ENCODE results near the gene CHADL. TPM values are rescaled to one million over a fixed set of nuclear protein-coding genes. Genes with fewer than 3 reads are reported as not detected.

The CHADL gene
- total and polyA plus RNA-seq, 9 of the 15 experiments (the other 6 are each of a cell fraction or from before 2014, with no cell fraction given) = not detected

DNA sequence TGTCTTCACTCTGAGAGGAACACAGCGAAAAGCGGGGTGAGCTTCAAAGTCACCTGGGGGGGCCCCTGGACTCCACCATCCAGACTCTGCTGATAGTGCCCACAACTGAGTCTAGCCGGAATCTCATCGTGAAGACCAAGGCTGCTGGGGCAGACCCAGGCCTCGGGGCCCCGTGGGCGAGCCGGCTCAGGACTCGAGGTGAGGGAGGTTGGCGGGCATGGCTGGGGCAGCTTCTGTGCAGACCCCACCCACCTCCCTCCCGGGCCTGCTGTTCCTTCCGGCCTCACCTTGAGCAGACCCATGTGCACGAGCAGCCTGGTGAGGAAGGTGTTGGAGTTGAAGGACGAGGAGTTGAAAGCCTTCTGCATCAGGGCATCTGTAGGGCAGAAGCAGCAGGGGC, 8.7 kb upstream of the CHADL start:
- TF ChIP-seq, protein P1, sequence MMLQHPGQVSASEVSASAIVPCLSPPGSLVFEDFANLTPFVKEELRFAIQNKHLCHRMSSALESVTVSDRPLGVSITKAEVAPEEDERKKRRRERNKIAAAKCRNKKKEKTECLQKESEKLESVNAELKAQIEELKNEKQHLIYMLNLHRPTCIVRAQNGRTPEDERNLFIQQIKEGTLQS (IDR thresholded peaks at IDR 0.05) = no peak
- TF ChIP-seq, protein P1 (CRISPR knock-in tag; conservative IDR thresholded peaks at IDR 0.05) = no peak
- no peak for TF ChIP-seq MTF1 (CRISPR knock-in tag; IDR thresholded peaks at IDR 0.05; ENCODE audit: borderline replicate concordance)
- no peak for TF ChIP-seq ZNF431 (CRISPR knock-in tag; IDR thresholded peaks at IDR 0.05)
- TF ChIP-seq, protein P2, sequence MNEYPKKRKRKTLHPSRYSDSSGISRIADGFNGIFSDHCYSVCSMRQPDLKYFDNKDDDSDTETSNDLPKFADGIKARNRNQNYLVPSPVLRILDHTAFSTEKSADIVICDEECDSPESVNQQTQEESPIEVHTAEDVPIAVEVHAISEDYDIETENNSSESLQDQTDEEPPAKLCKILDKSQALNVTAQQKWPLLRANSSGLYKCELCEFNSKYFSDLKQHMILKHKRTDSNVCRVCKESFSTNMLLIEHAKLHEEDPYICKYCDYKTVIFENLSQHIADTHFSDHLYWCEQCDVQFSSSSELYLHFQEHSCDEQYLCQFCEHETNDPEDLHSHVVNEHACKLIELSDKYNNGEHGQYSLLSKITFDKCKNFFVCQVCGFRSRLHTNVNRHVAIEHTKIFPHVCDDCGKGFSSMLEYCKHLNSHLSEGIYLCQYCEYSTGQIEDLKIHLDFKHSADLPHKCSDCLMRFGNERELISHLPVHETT (CRISPR knock-in tag; conservative IDR thresholded peaks at IDR 0.05 in 1 of 2, IDR thresholded peaks at IDR 0.05 in 1 of 2) = no peak
- no peak for TF ChIP-seq ZNF23 (CRISPR knock-in tag; IDR thresholded peaks at IDR 0.05)
- TF ChIP-seq, protein P3, sequence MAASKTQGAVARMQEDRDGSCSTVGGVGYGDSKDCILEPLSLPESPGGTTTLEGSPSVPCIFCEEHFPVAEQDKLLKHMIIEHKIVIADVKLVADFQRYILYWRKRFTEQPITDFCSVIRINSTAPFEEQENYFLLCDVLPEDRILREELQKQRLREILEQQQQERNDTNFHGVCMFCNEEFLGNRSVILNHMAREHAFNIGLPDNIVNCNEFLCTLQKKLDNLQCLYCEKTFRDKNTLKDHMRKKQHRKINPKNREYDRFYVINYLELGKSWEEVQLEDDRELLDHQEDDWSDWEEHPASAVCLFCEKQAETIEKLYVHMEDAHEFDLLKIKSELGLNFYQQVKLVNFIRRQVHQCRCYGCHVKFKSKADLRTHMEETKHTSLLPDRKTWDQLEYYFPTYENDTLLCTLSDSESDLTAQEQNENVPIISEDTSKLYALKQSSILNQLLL (CRISPR knock-in tag; IDR thresholded peaks at IDR 0.05; ENCODE audit: borderline replicate concordance) = no peak
- TF ChIP-seq, protein P4, sequence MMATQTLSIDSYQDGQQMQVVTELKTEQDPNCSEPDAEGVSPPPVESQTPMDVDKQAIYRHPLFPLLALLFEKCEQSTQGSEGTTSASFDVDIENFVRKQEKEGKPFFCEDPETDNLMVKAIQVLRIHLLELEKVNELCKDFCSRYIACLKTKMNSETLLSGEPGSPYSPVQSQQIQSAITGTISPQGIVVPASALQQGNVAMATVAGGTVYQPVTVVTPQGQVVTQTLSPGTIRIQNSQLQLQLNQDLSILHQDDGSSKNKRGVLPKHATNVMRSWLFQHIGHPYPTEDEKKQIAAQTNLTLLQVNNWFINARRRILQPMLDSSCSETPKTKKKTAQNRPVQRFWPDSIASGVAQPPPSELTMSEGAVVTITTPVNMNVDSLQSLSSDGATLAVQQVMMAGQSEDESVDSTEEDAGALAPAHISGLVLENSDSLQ (IDR thresholded peaks at IDR 0.05) = no peak
- TF ChIP-seq ZEB2 (IDR thresholded peaks at IDR 0.05) = no peak
- no peak for TF ChIP-seq ATF1 (CRISPR knock-in tag; IDR thresholded peaks at IDR 0.05)
- TF ChIP-seq ATF1 (tag; IDR thresholded peaks at IDR 0.05) = no peak
- no peak for TF ChIP-seq ZFP30 (CRISPR knock-in tag; IDR thresholded peaks at IDR 0.05; ENCODE audit: borderline replicate concordance)
- TF ChIP-seq ZBTB8A (IDR thresholded peaks at IDR 0.05; ENCODE audit: partially characterized antibody) = no peak
- no peak for TF ChIP-seq MEF2D (tag; conservative IDR thresholded peaks at IDR 0.05; ENCODE audit: low read depth)
- no peak for TF ChIP-seq RBM17 (IDR thresholded peaks at IDR 0.05; ENCODE audit: borderline replicate concordance, low read depth, low read length)
- TF ChIP-seq RHOXF2B (CRISPR knock-in tag; conservative IDR thresholded peaks at IDR 0.05) = no peak
- H3K4me2 ChIP-seq (ENCODE audit: insufficient read depth, low read length) = no peak overlapping the region
- ATAC-seq (no peak), FAIRE-seq (no peak), DNase-seq (ENCODE audit: extremely low read depth in 1 of 4, low spot score in 3 of 4) (no peak)
- BruUV-seq (replicated peaks) = no TSS peak
- no peak overlapping the region for H3K27ac ChIP-seq (ENCODE audit: extremely low read depth, low read depth, low read length)
- H3K9ac ChIP-seq (ENCODE audit: insufficient read depth in 1 of 2, low read depth in 2 of 2, low read length in 2 of 2) = no peak overlapping the region
- intact Hi-C loops (cut with micrococcal nuclease) = no loop called here
- no peaks in the 10 kb centered on the region for H4K20me1 ChIP-seq (replicated peaks; ENCODE audit: control insufficient read depth, insufficient read depth, low read length)
- peaks cover 4% of the 10 kb centered on the region for H3K9me1 ChIP-seq (ENCODE audit: control insufficient read depth, insufficient read depth, low read length)
- POLR2A ChIA-PET = no interaction called here
- 96% methylated on average over 9 of the region's 14 CpGs for WGBS (ENCODE audit: insufficient coverage, low coverage, missing lambda C conversion rate)
- H3K4me1 ChIP-seq (replicated peaks in 1 of 2; ENCODE audit: control insufficient read depth in 2 of 2, insufficient read depth in 2 of 2, low read length in 2 of 2) = peaks cover 0 to 9% of the 10 kb centered on the region in 2 experiments; a peak in 2 of 5 replicates
- H3K27me3 ChIP-seq (ENCODE audit: control insufficient read depth in 2 of 2, insufficient read depth in 2 of 2, low read length in 2 of 2) = no peaks in the 10 kb centered on the region
- H3K9me3 ChIP-seq (replicated peaks; ENCODE audit: control insufficient read depth, insufficient read depth, low read depth, low read length) = no peaks in the 10 kb centered on the region
- H3K79me2 ChIP-seq (ENCODE audit: control insufficient read depth, insufficient read depth, low read length) = no peaks in the 10 kb centered on the region
- H2AFZ ChIP-seq (ENCODE audit: low read depth, low read length) = no peak overlapping the region
- CTCF ChIA-PET (ENCODE audit: low intra/inter-chr PET ratio) = no interaction called here
- H3K4me3 ChIP-seq = no peak overlapping the region
- in situ Hi-C loops (cut with MboI) = no loop called here
- H3K36me3 ChIP-seq (ENCODE audit: control insufficient read depth, insufficient read depth, low read length) = peaks cover 78% of the 10 kb centered on the region; the same call in 2 of the 3 replicates
